D721Med (cell line): Measurements from ENCODE around the gene ZDHHC14.
"Not testable (repeated sequence)": the region's sequence is repeated elsewhere in the genome, so short reads cannot be mapped to it uniquely, and the experiment has no call there.

Experiments used
- DNase-seq: peaks from one replicate; pipeline ENCODE4 v3.0.0; 2011; ENCODE audit warnings: low spot score; ENCODE audit not compliant: insufficient read length
- FAIRE-seq: peaks from 2 replicates; lab custom pipeline; 2011; peaks lifted over from hg19 to GRCh38; lab: Jason Lieb, UNC
- TF ChIP-seq, protein P1 (sequence below): IDR thresholded peaks from 2 replicates; pipeline ENCODE4 v1.5.1; 2012; ENCODE audit warnings: mild to moderate bottlenecking, control low read depth; ENCODE audit not compliant: insufficient read depth; ENCODE audit errors: missing control alignments

ZDHHC14 gene

DNA sequence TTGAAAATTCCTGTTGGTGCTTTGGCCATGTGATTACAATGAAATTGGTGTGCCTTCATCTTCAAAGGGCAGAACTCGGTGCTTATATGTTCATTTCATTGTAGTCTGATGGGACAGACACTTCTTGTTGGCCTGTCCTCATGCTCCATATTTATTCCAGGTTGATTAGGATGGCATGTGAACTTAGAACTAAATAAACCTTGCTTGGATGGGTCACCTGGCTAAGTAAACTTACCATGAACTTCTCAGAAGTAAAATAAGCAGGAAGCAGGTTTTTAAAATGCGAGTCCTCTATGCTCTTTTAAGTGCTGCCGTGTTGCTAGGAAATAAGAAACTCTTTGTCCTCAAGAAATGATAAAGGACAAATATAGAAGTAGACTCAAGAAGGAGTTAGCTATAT, 26.7 kb downstream of the ZDHHC14 start:
- TF ChIP-seq, protein P1, sequence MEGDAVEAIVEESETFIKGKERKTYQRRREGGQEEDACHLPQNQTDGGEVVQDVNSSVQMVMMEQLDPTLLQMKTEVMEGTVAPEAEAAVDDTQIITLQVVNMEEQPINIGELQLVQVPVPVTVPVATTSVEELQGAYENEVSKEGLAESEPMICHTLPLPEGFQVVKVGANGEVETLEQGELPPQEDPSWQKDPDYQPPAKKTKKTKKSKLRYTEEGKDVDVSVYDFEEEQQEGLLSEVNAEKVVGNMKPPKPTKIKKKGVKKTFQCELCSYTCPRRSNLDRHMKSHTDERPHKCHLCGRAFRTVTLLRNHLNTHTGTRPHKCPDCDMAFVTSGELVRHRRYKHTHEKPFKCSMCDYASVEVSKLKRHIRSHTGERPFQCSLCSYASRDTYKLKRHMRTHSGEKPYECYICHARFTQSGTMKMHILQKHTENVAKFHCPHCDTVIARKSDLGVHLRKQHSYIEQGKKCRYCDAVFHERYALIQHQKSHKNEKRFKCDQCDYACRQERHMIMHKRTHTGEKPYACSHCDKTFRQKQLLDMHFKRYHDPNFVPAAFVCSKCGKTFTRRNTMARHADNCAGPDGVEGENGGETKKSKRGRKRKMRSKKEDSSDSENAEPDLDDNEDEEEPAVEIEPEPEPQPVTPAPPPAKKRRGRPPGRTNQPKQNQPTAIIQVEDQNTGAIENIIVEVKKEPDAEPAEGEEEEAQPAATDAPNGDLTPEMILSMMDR: no peak
- FAIRE-seq (no peak), DNase-seq (no peak)

DNA sequence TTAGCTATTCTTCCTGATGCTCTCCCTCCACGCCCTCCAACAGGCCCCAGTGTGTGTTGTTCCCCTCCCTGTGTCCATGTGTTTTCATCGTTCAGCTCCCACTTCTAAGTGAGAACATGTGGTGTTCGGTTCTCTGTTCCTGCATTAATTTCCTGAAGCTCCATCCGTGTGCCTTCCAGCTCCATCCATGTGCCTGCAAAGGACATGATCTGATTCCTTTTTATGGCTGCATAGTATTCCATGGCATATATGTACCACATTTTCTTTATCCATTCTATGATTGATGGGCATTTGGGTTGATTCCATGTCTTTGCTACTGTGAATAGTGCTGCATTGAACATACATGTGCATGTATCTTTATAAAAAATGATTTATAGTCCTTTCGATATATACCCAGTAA, 27.4 kb downstream of the ZDHHC14 start:
- not testable (repeated sequence) for DNase-seq, FAIRE-seq

DNA sequence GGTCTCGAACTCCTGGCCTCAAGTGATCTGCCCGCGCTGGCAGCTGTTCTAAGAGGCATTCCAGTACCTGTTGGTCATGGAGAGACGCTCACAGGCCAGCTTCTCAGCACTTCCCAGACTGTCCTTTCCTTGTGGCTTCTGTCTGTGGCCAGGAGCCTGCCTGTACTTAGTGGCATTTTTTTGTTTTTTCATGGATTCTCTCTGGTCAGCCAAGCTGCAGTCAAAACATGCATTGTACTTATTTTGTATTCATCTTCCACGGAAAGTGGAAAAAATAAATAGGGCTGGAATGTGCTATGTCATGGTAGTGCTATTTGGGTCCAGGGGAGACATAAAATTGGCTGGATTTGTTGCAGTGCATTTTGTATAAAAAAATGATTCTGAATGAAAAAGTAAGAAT, 29.1 kb downstream of the ZDHHC14 start:
- TF ChIP-seq, protein P1: no peak
- FAIRE-seq (no peak), DNase-seq (no peak)

DNA sequence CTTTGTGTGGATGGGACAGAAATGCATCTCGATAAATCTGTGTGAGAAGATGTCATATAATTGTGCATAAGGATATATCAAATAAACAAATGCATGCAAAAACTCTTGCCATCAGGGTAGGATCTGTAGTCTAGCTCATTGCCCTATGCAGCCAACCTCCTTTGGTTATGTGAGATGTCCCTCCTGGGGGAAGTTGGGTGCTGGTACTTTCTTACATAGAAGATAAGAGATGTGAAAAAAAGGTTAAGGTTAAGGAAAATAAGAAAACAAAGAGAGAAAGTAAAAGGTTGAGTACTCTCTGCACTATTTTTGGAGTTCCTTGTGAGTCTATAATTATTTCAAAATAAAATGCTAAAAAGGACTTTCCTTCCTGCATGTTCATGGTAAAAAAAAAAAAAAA, 30.4 kb downstream of the ZDHHC14 start:
- DNase-seq (no peak), FAIRE-seq (no peak)
- TF ChIP-seq, protein P1: no peak

DNA sequence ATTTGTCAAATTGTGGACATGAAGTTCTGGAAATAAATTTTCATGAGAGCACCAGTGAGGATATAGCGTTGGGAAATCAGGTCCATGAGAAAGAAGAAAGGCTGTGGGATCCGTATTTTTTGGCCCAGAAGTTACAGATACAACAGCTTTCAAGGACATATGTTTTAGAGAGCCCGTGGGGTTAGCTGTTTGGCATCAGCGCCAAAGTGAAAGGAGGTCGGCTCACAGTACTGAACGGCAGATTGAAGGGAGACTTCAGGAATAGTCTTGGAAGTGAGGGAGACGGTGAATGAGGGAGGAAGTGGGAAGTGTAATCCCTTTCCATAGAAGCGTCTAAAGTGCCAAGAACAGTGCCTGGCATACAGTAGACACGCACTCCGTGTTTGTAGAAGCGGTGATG, 31.8 kb downstream of the ZDHHC14 start:
- FAIRE-seq (no peak), DNase-seq (no peak)
- TF ChIP-seq, protein P1: no peak

DNA sequence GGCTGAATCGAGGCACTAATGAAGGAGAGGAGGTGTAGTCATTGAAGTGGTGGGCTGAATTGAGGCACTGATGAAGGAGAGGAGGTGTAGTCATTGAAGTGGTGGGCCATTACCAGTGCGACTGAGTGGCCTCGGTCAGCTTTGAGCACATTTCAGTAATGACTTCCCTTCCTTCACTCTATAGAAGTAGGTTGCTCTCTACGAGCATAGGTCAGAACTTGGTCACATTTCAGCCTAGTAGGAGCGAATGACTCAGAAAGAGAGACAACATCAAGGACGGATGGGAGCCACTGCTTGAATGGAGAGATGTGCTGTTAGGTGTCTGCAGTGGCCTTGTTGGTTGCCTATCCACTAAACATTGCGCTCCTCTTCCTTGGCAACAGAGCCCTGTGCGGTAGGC, 39.5 kb downstream of the ZDHHC14 start:
- FAIRE-seq: no peak
- DNase-seq: no peak

DNA sequence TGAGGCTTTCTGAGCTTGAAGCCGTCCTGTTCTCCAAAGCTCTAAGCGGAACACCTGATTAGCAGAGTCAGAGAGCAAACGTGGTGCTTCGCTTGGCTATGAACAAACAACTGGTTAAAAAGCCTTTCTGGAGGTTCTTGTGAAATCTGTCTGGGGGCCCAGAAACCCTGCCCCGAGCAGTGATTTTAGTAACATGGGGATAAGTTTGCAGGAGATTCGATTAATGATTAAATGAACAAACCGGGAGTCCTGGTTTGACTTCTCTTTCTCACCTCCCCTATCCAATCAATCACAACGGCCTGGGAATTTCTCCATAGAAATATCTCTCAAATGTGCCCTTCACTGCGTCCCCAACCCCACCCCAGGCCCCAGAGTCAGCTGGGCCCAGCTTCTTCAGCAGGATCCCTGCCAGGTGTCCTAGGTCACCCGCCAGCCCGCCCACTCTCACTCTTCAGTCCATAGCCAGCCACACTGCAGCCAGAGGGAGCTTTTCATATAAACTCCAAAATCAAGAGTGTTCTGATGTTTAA, 43.6 kb downstream of the ZDHHC14 start:
- TF ChIP-seq, protein P1: no peak
- no peak for DNase-seq
- no peak for FAIRE-seq

More for the DNA sequence above, 39.5 kb downstream of the ZDHHC14 start:
- TF ChIP-seq, protein P1: no peak

DNA sequence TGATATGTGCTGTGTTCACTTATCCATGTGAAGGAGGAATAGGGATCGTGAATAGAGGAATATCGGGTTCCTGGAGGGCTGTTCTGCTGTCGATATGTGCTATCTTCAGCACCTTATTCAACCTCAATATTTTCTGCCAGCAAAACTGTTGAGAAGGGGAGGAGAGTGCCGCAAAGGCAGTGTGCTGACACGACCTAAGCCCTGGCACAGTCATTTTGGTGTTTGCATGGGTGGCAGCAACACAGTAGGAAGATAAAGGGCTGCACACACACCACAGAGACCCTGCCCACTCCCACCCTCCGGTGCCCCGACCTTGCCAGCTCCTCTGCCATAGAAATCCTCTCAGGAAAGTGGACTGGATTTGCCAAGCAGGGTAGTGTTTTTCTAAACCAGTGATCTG, 47.0 kb downstream of the ZDHHC14 start:
- no peak for DNase-seq
- TF ChIP-seq, protein P1: no peak
- FAIRE-seq: no peak
